Measurements from ENCODE around the gene KRTAP5-1.

DNA sequence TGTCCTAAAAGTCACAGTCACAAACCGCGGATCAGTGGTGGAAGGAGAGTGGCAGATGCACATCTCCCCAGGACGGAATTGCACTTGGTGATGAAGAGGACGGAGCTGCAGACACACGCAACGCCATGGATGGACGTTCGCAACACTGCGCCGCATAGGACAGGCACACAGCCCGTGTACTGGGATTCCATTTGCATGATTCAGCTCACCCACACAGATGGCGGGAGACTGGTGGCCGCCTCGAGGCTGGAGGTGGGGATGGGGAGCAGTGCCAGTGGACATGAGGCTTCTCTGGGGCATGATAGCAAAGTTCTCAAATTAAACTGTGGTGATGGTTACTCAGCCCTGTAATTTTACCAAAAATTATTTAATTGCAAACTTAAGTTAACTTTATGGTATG, 50.4 kb downstream of the KRTAP5-1 start:
- TF ChIP-seq POLR2A (IDR thresholded peaks at IDR 0.05) (no peak), POLR2AphosphoS5 (IDR thresholded peaks at IDR 0.05) (no peak)

Measured in sigmoid colon (tissue), 4 donors.